Activated T-cell treated with anti-CD3 and anti-CD28 coated beads, Interleukin-2, amount 50 U/mL, for 4 hours (primary cell): ENCODE data around the gene ARHGAP27. TPM values are rescaled to one million over a fixed set of nuclear protein-coding genes. Genes with fewer than 3 reads are reported as not detected.

Source experiments
- ATAC-seq, 2 donors: fragments of 200-7000 bp; cut with Tn5 transposase; one replicate each; pipeline ENCODE4 v1.10.0; 2021
- DNase-seq: peaks from one replicate; pipeline ENCODE4 v3.0.0-alpha.2; 2020
- H3K27me3 Mint-ChIP-seq: one replicate; pipeline ENCODE4 v1.8.0; 2021; ENCODE audit warnings: low read depth, mixed read lengths
- H3K36me3 Mint-ChIP-seq: one replicate; pipeline ENCODE4 v1.8.0; 2022; ENCODE audit warnings: mixed read lengths; ENCODE audit not compliant: insufficient read depth
- H3K4me1 Mint-ChIP-seq: one replicate; pipeline ENCODE4 v1.8.0; 2021; ENCODE audit warnings: low read depth, mixed read lengths
- H3K4me3 Mint-ChIP-seq: one replicate; pipeline ENCODE4 v1.8.0; 2021; ENCODE audit warnings: mild to moderate bottlenecking, moderate library complexity, mixed read lengths
- H3K9me3 Mint-ChIP-seq: one replicate; pipeline ENCODE4 v1.8.0; 2021; ENCODE audit warnings: mixed read lengths
- total RNA-seq, 3 donors: library from RNA; stranded (reverse); gene quantifications; one replicate each; pipeline ENCODE4 v1.2.1, GENCODE V29; 2021

ARHGAP27 gene
- total RNA-seq, 3 donors from 2014 or later: 39.8 to 46.0 (median 44.2) TPM

GRCh38 chr17:45430006-45430737 is 2.5 kb downstream of the ARHGAP27 start:
- Mint-ChIP-seq H3K4me3 (peak overlapping the region; percentile 76), H3K9me3 (no peaks in the 10 kb centered on the region), H3K36me3 (no peaks in the 10 kb centered on the region), H3K27me3 (no peaks in the 10 kb centered on the region), H3K4me1 (peaks cover 23% of the 10 kb centered on the region)
- no peak for DNase-seq
- no peak for ATAC-seq

GRCh38 chr17:45429339-45430005 is 3.2 kb downstream of the ARHGAP27 start:
- Mint-ChIP-seq H3K4me3 (no peak overlapping the region), H3K27me3 (no peaks in the 10 kb centered on the region), H3K36me3 (no peaks in the 10 kb centered on the region), H3K4me1 (peaks cover 23% of the 10 kb centered on the region), H3K9me3 (no peaks in the 10 kb centered on the region)
- ATAC-seq (no peak), DNase-seq (no peak)

DNA sequence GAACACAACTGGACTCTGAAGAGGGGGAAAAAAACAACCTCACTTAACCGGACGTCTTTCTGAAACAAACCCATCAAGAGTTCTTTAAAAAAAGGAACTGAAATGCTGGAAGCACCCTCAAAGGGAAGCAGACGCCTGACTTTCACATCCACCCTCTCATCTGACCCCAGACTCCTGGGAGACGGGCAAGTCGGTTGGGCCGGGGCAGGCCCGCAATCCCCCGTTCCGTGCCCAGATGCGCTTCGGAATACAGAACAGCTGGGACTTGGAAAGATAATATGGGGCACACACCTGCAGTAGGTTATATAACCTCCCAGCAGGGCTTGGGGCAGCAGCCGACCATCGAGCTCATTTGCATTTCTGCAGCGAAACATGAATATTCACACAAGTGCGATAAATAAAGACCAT is 3.7 kb downstream of the ARHGAP27 start:
- no peaks in the 10 kb centered on the region for H3K36me3 Mint-ChIP-seq
- H3K4me3 Mint-ChIP-seq: peak overlapping the region; percentile 33
- DNase-seq: no peak
- H3K27me3 Mint-ChIP-seq: no peaks in the 10 kb centered on the region
- H3K9me3 Mint-ChIP-seq: no peaks in the 10 kb centered on the region
- H3K4me1 Mint-ChIP-seq: peaks cover 23% of the 10 kb centered on the region
- ATAC-seq: no peak

GRCh38 chr17:45428050-45428617 is 4.5 kb downstream of the ARHGAP27 start:
- DNase-seq (peak; percentile 75), ATAC-seq (peak; percentile 75 to 82)
- H3K27me3 Mint-ChIP-seq: no peaks in the 10 kb centered on the region
- H3K4me1 Mint-ChIP-seq: peaks cover 22% of the 10 kb centered on the region
- peak overlapping the region; percentile 54 for H3K4me3 Mint-ChIP-seq
- H3K9me3 Mint-ChIP-seq: no peaks in the 10 kb centered on the region
- no peaks in the 10 kb centered on the region for H3K36me3 Mint-ChIP-seq

DNA sequence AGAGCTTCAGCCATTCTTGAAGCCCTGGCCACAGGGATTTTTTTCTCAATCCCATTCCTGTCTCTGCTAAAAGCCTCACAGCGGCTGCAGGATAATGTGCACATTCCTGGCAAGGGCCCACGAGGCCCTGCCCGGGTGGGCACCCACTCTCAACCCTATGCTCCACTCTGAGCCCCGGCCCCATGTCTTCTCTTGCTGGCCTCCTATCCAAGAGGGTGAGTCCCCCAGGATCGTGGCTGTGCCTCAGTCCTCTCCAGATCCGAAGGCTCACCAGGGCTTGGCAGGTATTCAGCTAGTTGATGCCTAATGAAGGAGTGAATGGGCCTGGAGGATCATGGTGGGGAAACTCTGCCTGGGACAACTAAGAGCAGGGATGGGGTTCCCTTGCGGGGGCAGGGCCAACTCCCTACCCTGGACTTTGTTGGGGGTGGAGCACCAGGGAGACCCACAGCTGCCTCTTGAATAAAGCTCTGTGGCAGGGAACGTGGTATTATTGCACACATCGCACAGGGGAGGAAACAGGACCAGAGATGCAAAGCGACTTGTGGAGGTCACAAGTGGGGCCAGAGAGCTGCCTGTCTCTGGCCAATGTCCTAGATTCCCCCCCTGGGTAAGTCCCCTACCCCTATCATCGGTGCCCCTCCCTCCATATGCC is 5.4 kb downstream of the ARHGAP27 start:
- ATAC-seq (no peak), DNase-seq (no peak)
- H3K36me3 Mint-ChIP-seq: no peaks in the 10 kb centered on the region
- H3K27me3 Mint-ChIP-seq: no peaks in the 10 kb centered on the region
- no peak overlapping the region for H3K4me3 Mint-ChIP-seq
- H3K4me1 Mint-ChIP-seq: peaks cover 21% of the 10 kb centered on the region
- no peaks in the 10 kb centered on the region for H3K9me3 Mint-ChIP-seq

DNA sequence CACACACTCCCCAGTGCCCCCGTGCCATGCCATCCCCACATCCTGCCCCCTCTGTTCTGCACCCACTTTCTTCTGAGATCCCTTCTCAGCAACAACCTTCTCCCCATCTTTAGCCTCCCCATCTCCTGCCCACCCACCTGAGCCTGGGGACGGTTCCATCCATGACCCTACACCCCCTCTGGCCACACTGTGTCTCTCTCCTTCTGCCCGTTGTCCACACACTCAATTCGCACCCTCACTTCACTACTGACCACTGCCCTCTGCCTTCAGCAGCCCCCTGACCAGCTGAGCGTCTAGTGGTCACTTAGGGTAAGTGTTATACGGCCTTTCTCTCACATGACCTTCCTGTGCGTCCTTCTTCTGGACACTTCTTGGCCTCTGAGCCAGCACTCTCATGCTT is 6.1 kb downstream of the ARHGAP27 start:
- DNase-seq (no peak), ATAC-seq (no peak)
- no peak overlapping the region for H3K4me3 Mint-ChIP-seq
- no peaks in the 10 kb centered on the region for H3K9me3 Mint-ChIP-seq
- no peaks in the 10 kb centered on the region for H3K27me3 Mint-ChIP-seq
- no peaks in the 10 kb centered on the region for H3K36me3 Mint-ChIP-seq
- peaks cover 21% of the 10 kb centered on the region for H3K4me1 Mint-ChIP-seq

DNA sequence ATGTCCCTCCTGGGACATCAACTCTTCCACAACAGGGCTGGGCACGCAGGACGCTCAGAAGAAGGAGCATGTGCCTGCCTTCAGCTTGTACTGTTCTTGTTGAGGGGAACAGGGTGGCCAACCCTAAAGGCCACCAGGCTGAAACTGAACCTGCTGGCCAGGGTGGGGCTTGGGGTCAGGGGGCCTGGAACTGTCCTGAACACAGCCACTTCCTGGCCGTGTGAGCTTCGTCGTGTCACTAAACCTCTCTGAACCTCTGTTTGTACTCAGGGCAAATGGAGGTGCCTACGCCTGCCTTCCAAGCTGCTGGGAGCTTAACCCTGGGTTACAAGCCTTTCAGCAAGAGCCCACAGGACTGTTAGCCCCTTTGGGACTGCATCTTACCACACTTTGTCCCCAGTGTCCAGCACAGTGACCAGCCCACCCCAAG is 6.7 kb downstream of the ARHGAP27 start:
- no peaks in the 10 kb centered on the region for H3K9me3 Mint-ChIP-seq
- ATAC-seq (no peak), DNase-seq (no peak)
- peaks cover 18% of the 10 kb centered on the region for H3K4me1 Mint-ChIP-seq
- H3K27me3 Mint-ChIP-seq: no peaks in the 10 kb centered on the region
- no peak overlapping the region for H3K4me3 Mint-ChIP-seq
- no peaks in the 10 kb centered on the region for H3K36me3 Mint-ChIP-seq

GRCh38 chr17:45425125-45425983 is 7.3 kb downstream of the ARHGAP27 start:
- no peak for DNase-seq
- Mint-ChIP-seq H3K27me3 (no peaks in the 10 kb centered on the region), H3K36me3 (no peaks in the 10 kb centered on the region), H3K4me3 (no peak overlapping the region), H3K9me3 (no peaks in the 10 kb centered on the region), H3K4me1 (peaks cover 12% of the 10 kb centered on the region)
- ATAC-seq: no peak

- no peak for DNase-seq
- no peak overlapping the region for H3K4me3 Mint-ChIP-seq
- H3K4me1 Mint-ChIP-seq: peaks cover 12% of the 10 kb centered on the region
- no peak for ATAC-seq
- H3K9me3 Mint-ChIP-seq: no peaks in the 10 kb centered on the region
- no peaks in the 10 kb centered on the region for H3K36me3 Mint-ChIP-seq
- no peaks in the 10 kb centered on the region for H3K27me3 Mint-ChIP-seq
These were observed 7.9 kb downstream of the ARHGAP27 start for GRCh38 chr17:45424769-45425124.

GRCh38 chr17:45423975-45424335 is 8.7 kb downstream of the ARHGAP27 start:
- no peaks in the 10 kb centered on the region for H3K9me3 Mint-ChIP-seq
- no peak overlapping the region for H3K4me3 Mint-ChIP-seq
- H3K36me3 Mint-ChIP-seq: no peaks in the 10 kb centered on the region
- H3K4me1 Mint-ChIP-seq: peaks cover 11% of the 10 kb centered on the region
- H3K27me3 Mint-ChIP-seq: no peaks in the 10 kb centered on the region
- ATAC-seq (no peak), DNase-seq (no peak)

DNA sequence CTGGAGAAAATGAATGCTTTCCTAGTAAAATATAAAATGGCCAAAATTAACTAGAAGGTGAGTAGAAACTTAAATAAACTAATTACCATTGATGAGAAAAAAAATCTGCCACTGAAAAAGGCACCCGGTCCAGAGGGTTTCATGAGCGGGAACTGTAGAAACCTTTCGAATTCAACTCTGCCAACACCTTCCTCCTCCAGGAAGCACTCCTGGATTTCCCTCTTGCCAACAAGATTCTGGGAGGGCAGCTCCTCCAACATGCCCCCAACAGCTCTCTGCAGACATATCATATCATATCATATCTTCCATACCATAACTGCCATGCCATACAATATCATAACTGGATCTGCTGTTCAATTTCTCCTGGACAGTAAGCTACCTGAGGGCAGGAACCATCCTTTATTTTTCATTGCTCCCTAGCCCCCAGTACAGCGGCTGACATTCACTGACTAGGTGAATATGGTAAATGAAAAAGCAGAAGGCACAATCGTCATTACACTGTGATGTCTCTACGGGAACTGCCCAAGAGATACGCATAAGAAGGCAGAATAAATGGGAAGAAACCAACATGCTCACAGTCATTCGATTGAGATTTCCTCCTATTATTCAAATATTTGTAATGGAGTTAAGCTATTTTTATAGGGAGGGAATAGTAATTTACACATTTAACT is 9.2 kb downstream of the ARHGAP27 start:
- DNase-seq: no peak
- Mint-ChIP-seq H3K4me1 (peaks cover 6% of the 10 kb centered on the region), H3K4me3 (no peak overlapping the region), H3K36me3 (no peaks in the 10 kb centered on the region), H3K27me3 (no peaks in the 10 kb centered on the region), H3K9me3 (no peaks in the 10 kb centered on the region)
- no peak for ATAC-seq

DNA sequence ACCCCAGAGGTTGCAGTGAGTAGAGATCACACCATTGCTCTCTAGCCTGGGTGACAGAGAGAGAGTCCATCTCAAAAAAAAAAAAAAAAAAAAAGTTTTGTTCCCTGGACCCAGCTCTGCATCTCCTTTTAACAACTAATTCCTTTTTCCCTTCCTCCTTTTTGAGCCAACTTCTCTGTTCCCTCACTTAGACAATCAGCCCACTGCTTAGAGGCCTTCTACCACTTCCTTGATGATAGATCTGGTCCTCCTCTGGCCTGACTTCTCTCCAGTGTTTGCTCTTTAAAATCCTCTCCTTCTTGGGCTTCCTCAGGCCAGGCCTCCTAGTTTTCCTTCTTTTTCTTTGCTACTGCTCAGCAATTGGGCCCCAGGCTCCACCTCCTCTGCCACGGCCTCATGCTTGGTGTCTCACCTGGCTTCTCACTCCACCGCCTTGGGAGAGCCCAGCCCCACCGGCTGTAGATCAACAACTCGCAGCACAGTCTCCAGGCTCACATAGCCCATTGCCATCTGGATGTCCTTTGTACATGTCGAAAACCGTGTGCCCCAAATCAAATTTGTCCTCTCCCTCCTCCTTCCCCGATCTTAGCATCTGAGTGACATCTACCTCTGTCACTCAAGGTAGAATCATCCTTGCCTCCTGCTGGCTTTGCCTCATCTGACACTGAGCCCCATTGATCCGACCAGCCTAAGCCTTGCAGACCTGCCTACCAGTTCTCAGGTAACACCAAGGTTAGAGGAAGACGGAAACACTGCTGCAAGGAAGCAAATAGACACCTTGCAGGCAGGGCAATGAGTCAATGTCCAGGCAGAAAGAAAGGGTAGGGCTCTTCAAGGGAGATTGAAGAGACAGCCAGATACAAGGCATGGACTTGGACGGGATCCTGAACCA is 17.4 kb downstream of the ARHGAP27 start:
- H3K4me3 Mint-ChIP-seq: no peak overlapping the region
- no peak for ATAC-seq
- H3K36me3 Mint-ChIP-seq: no peaks in the 10 kb centered on the region
- H3K27me3 Mint-ChIP-seq: no peaks in the 10 kb centered on the region
- peaks cover 22% of the 10 kb centered on the region for H3K4me1 Mint-ChIP-seq
- DNase-seq: no peak
- H3K9me3 Mint-ChIP-seq: no peaks in the 10 kb centered on the region

DNA sequence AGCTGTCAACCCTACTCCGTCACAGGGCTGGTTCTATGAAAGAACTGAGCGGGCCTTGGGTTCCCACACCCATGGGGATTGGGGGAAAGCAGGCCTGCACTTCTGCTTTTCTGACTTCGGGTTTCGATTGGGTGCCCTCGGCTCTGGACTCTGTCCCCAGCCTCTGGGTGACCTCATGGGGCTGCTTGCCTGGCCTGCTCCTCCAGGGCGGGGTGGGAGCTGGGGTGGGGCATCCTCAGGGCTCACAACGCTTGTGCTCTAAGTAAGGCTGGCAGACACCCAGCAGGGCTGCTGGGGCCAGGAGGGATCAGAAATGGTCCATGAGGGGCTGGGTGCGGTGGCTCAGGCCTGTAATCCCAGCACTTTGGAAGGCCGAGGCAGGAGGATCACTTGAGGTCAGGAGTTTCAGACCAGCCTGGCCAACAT is 19.2 kb downstream of the ARHGAP27 start:
- Mint-ChIP-seq H3K4me3 (no peak overlapping the region), H3K9me3 (no peaks in the 10 kb centered on the region), H3K36me3 (no peaks in the 10 kb centered on the region), H3K27me3 (no peaks in the 10 kb centered on the region), H3K4me1 (peaks cover 31% of the 10 kb centered on the region)
- no peak for DNase-seq
- no peak for ATAC-seq
